Ovary (tissue), 9 donors: ENCODE measurements around the gene MPDU1. TPM values are rescaled to one million over a fixed set of nuclear protein-coding genes. Genes with fewer than 3 reads are reported as not detected.
"Not testable (repeated sequence)": the region's sequence is repeated elsewhere in the genome, so short reads cannot be mapped to it uniquely, and the experiment has no call there.

ENCODE experiments used
- DNase-seq, 5 donors: peaks; one replicate each; pipeline ENCODE4 v3.0.0-alpha.2; 2019 to 2020
- H3K27ac ChIP-seq, 2 donors: fragments of 200-600 bp; one replicate each; pipeline versions ENCODE4 v1.5.1 to v1.8.0; 2019 to 2022
- H3K27me3 ChIP-seq: fragments of 200-600 bp; one replicate; pipeline ENCODE4 v1.8.0; 2022
- H3K36me3 ChIP-seq: fragments of 200-600 bp; sonication (generic); one replicate; pipeline ENCODE4 v1.5.1; 2019
- H3K4me1 ChIP-seq: one replicate; pipeline ENCODE4 v1.8.1; 2013; ENCODE audit warnings: mild to moderate bottlenecking, moderate library complexity; ENCODE audit not compliant: insufficient read depth
- H3K4me3 ChIP-seq: fragments of 200-600 bp; sonication (generic); one replicate; pipeline ENCODE4 v1.5.1; 2017
- H3K9me3 ChIP-seq, 2 donors: fragments of 200-600 bp in 1 of 2; sonication (generic) in 1 of 2; one replicate each; pipeline versions ENCODE4 v1.5.1 to v1.8.1; 2013 to 2019; ENCODE audit warnings: mild to moderate bottlenecking in 1 of 2, moderate library complexity in 1 of 2
- CTCF ChIP-seq, 3 donors: fragments of 450-650 bp in 2 of 3; fragments of 200-600 bp in 1 of 3; IDR thresholded peaks; one replicate each; pipeline versions ENCODE4 v1.5.1 to v1.8.0; 2016 to 2022; ENCODE audit warnings: antibody characterized with exemption in 3 of 3, mild to moderate bottlenecking in 1 of 3
- EP300 ChIP-seq: sonication (generic); formaldehyde crosslinking; IDR thresholded peaks from one replicate; pipeline ENCODE4 v1.6.1; 2017; ENCODE audit warnings: antibody characterized with exemption
- POLR2A ChIP-seq: fragments of 450-650 bp; IDR thresholded peaks from one replicate; pipeline ENCODE4 v1.6.1; 2017; ENCODE audit warnings: antibody characterized with exemption, mild to moderate bottlenecking, moderate library complexity
- WGBS, 3 donors: extraction: QIAGEN DNeasy Blood & Tissue Kit in 1 of 3; methylation state at CpG; one replicate each; pipeline versions ENCODE4 v1.1.5 to v1.1.7; 2013 to 2017; 5-methylcytosine and 5-hydroxymethylcytosine counted together
- intact Hi-C, 4 donors: fragments of 100-400 bp; cut with DNase I; formaldehyde crosslinking; loops; one replicate each; pipeline versions ENCODE4 v1.11.0 to v1.15.1; 2022 to 2023
- polyA plus RNA-seq, 2 donors: library from polyadenylated mRNA; stranded (reverse); fragments of 200-250 nt in 1 of 2; fragments of 350-450 nt in 1 of 2; fragmentation: Illumina TruSeq in 1 of 2; extraction: RNeasy Lipid Tissue Mini Kit (QIAGEN cat#74804) in 1 of 2; gene quantifications; one replicate each; pipeline ENCODE4 v1.2.3, GENCODE V29; 2013 to 2014
- total RNA-seq, 7 donors: library from RNA; depleted of rRNA in 2 of 7; stranded (reverse); fragments of >200 nt in 2 of 7; fragmentation: NEBNext Ultra II Directional in 3 of 7; extraction: Animal tissue kit (Norgen Biotek cat#: 25700) in 3 of 7; gene quantifications; one replicate each; pipeline versions ENCODE4 v1.1.0 to v1.2.4, GENCODE V29; 2016 to 2023
- donor health status: DM: no; HTN: no; CAD: no; lungs with moderate emphysema.
- donor health status: DM: no; HTN: no; CAD: no.
- donor health status: Bipolar disorder and iron deficiency.
- donor health status: DM: yes; HTN: yes; CAD: no.
- donor health status: DM: no; HTN: no; CAD: no.
- donor health status: DM: yes; HTN: yes; CAD: no.

MPDU1 gene
- total and polyA plus RNA-seq, 9 donors = 13.0 to 87.9 (median 21.0) TPM

GRCh38 chr17:7590743-7591142 lies 7.1 kb downstream of the MPDU1 start:
- H3K4me3 ChIP-seq = no peak overlapping the region
- TF ChIP-seq EP300 (no peak), CTCF (IDR thresholded peaks at IDR 0.05) (no peak), POLR2A (no peak)
- no peaks in the 10 kb centered on the region for H3K27me3 ChIP-seq
- intact Hi-C loops = loop anchor here in 1 of 4 donors (10.0 kb wide), 1 partner anchor 76 kb away; no protein-coding TSS in a partner anchor
- H3K9me3 ChIP-seq = no peaks in the 10 kb centered on the region
- DNase-seq = no peak
- H3K4me1 ChIP-seq = peaks cover 3% of the 10 kb centered on the region
- 69 to 78% (median 75%) methylated on average over 4 of the region's 4 CpGs for WGBS, 3 donors
- H3K27ac ChIP-seq = no peak overlapping the region
- no peaks in the 10 kb centered on the region for H3K36me3 ChIP-seq

- intact Hi-C loops = loop anchor here in 1 of 4 donors (10.0 kb wide), 1 partner anchor 77 kb away; no protein-coding TSS in a partner anchor
- Histone ChIP-seq H3K27ac (no peak overlapping the region), H3K36me3 (no peaks in the 10 kb centered on the region), H3K4me1 (peaks cover 3% of the 10 kb centered on the region), H3K27me3 (no peaks in the 10 kb centered on the region), H3K4me3 (no peak overlapping the region), H3K9me3 (no peaks in the 10 kb centered on the region)
- no peak for DNase-seq
- TF ChIP-seq EP300 (no peak), CTCF (IDR thresholded peaks at IDR 0.05) (no peak), POLR2A (no peak)
- WGBS, 3 donors = 82 to 89% (median 88%) methylated on average over 5 of the region's 5 CpGs
These were observed 7.9 kb downstream of the MPDU1 start for GRCh38 chr17:7591596-7591995.

- no peaks in the 10 kb centered on the region for H3K9me3 ChIP-seq
- TF ChIP-seq CTCF (IDR thresholded peaks at IDR 0.05) (no peak), POLR2A (no peak), EP300 (no peak)
- H3K27me3 ChIP-seq = no peaks in the 10 kb centered on the region
- H3K27ac ChIP-seq = no peak overlapping the region
- H3K4me3 ChIP-seq = no peak overlapping the region
- H3K36me3 ChIP-seq = no peaks in the 10 kb centered on the region
- no peak for DNase-seq
- 85 to 89% (median 89%) methylated on average over 23 of the region's 23 CpGs for WGBS, 3 donors
- intact Hi-C loops = loop anchor here in 1 of 4 donors (10.0 kb wide), 1 partner anchor 78 kb away; no protein-coding TSS in a partner anchor
- peaks cover 3% of the 10 kb centered on the region for H3K4me1 ChIP-seq
These were observed 8.9 kb downstream of the MPDU1 start for GRCh38 chr17:7592422-7593021.

GRCh38 chr17:7593296-7593695 lies 9.6 kb downstream of the MPDU1 start:
- Histone ChIP-seq H3K4me1 (peaks cover 2% of the 10 kb centered on the region), H3K27ac (no peak overlapping the region), H3K27me3 (no peaks in the 10 kb centered on the region), H3K9me3 (no peaks in the 10 kb centered on the region), H3K36me3 (no peaks in the 10 kb centered on the region), H3K4me3 (no peak overlapping the region)
- no peak for DNase-seq
- intact Hi-C loops = loop anchor here in 1 of 4 donors (10.0 kb wide), 1 partner anchor 78 kb away; no protein-coding TSS in a partner anchor
- no peak for TF ChIP-seq EP300
- no peak for TF ChIP-seq CTCF (IDR thresholded peaks at IDR 0.05)
- TF ChIP-seq POLR2A = no peak
- 83 to 84% (median 84%) methylated on average over 12 of the region's 12 CpGs for WGBS, 3 donors

GRCh38 chr17:7597561-7597960 lies 13.9 kb downstream of the MPDU1 start:
- DNase-seq, H3K9me3 ChIP-seq, H3K27me3 ChIP-seq, H3K4me1 ChIP-seq, H3K4me3 ChIP-seq, H3K27ac ChIP-seq, H3K36me3 ChIP-seq: not testable (repeated sequence)
- WGBS, 3 donors = 71 to 74% (median 71%) methylated on average over 5 of the region's 5 CpGs
- intact Hi-C loops = loop anchor here in 1 of 4 donors (10.0 kb wide), 1 partner anchor 83 kb away; no protein-coding TSS in a partner anchor
